Activated CD4-positive, alpha-beta memory T cell treated with anti-CD3 and anti-CD28 coated beads for 36 hours (primary cell): Measurements from ENCODE around the gene POMGNT1. TPM values are rescaled to one million over a fixed set of nuclear protein-coding genes. Genes with fewer than 3 reads are reported as not detected.

Experiments used
- CTCF ChIA-PET: fragments of 350-600 bp; sonication (Branson Sonifier 250); formaldehyde crosslinking; loops from one replicate; lab custom pipeline; 2021; ENCODE audit warnings: antibody characterized with exemption, inconsistent platforms; lab: Charles Lee
- POLR2A ChIA-PET: fragments of 350-600 bp; sonication (Branson Sonifier 250); formaldehyde crosslinking; loops from one replicate; lab custom pipeline; 2021; ENCODE audit warnings: antibody characterized with exemption; lab: Charles Lee
- DNase-seq: peaks from one replicate; pipeline ENCODE4 v3.0.0-alpha.2; 2020
- H3K27ac Mint-ChIP-seq: one replicate; pipeline ENCODE4 v1.8.0; 2021; ENCODE audit warnings: mixed read lengths
- H3K27me3 Mint-ChIP-seq: one replicate; pipeline ENCODE4 v1.8.0; 2021; ENCODE audit warnings: mixed read lengths
- H3K36me3 Mint-ChIP-seq: one replicate; pipeline ENCODE4 v1.8.0; 2021; ENCODE audit warnings: mixed read lengths
- H3K4me1 Mint-ChIP-seq: one replicate; pipeline ENCODE4 v1.8.0; 2021; ENCODE audit warnings: low read depth, mixed read lengths
- H3K4me3 Mint-ChIP-seq: one replicate; pipeline ENCODE4 v1.8.0; 2021; ENCODE audit warnings: mild to moderate bottlenecking, mixed read lengths
- H3K9me3 Mint-ChIP-seq: one replicate; pipeline ENCODE4 v1.8.0; 2021; ENCODE audit warnings: mixed read lengths
- intact Hi-C: fragments of 100-400 bp; cut with micrococcal nuclease; formaldehyde crosslinking; loops from one replicate; pipeline ENCODE4 v1.15.1; 2023
- total RNA-seq, 2 experiments: library from RNA; stranded (reverse); gene quantifications; one replicate each; pipeline ENCODE4 v1.2.3, GENCODE V29; 2021

Gene POMGNT1
- total RNA-seq, 2 experiments from 2014 or later, result 43.6 to 44.1 TPM

- CTCF ChIA-PET, result interaction anchor here (1.1 kb wide), 1 partner anchor 31 kb away, joined by 7 read pairs; no protein-coding TSS in a partner anchor
- Mint-ChIP-seq H3K36me3 (peaks cover 20% of the 10 kb centered on the region), H3K4me1 (peaks cover 8% of the 10 kb centered on the region), H3K9me3 (no peaks in the 10 kb centered on the region), H3K27ac (no peak overlapping the region), H3K4me3 (no peak overlapping the region), H3K27me3 (no peaks in the 10 kb centered on the region)
- intact Hi-C loops, result no loop called here
- POLR2A ChIA-PET, result no interaction called here
- DNase-seq, result no peak
Measured at GRCh38 chr1:46192171-46192570, 6.1 kb downstream of the POMGNT1 start.

- H3K27me3 Mint-ChIP-seq, result no peaks in the 10 kb centered on the region
- no peaks in the 10 kb centered on the region for H3K4me1 Mint-ChIP-seq
- intact Hi-C loops, result no loop called here
- CTCF ChIA-PET, result no interaction called here
- POLR2A ChIA-PET, result no interaction called here
- no peak overlapping the region for H3K27ac Mint-ChIP-seq
- no peak for DNase-seq
- H3K9me3 Mint-ChIP-seq, result no peaks in the 10 kb centered on the region
- peaks cover 16% of the 10 kb centered on the region for H3K36me3 Mint-ChIP-seq
- H3K4me3 Mint-ChIP-seq, result no peak overlapping the region
Measured at GRCh38 chr1:46191033-46191701, 7.1 kb downstream of the POMGNT1 start.

GRCh38 chr1:46190539-46190938 lies 7.7 kb downstream of the POMGNT1 start:
- ChIA-PET POLR2A (interaction anchor here (0.6 kb wide), 1 partner anchor 143 kb away, joined by 4 read pairs; no protein-coding TSS in a partner anchor), CTCF (no interaction called here)
- intact Hi-C loops, result no loop called here
- Mint-ChIP-seq H3K27me3 (no peaks in the 10 kb centered on the region), H3K4me1 (peaks cover 5% of the 10 kb centered on the region), H3K36me3 (peaks cover 13% of the 10 kb centered on the region), H3K4me3 (no peak overlapping the region), H3K27ac (no peak overlapping the region), H3K9me3 (no peaks in the 10 kb centered on the region)
- DNase-seq, result no peak

- no peak overlapping the region for H3K27ac Mint-ChIP-seq
- ChIA-PET CTCF (interaction anchor here (0.6 kb wide), 1 partner anchor 238 kb away, joined by 4 read pairs; no protein-coding TSS in a partner anchor), POLR2A (no interaction called here)
Measured at GRCh38 chr1:46188295-46189030, 9.8 kb downstream of the POMGNT1 start.

GRCh38 chr1:46187106-46187869 lies 10.9 kb downstream of the POMGNT1 start:
- POLR2A ChIA-PET, result no interaction called here
- H3K9me3 Mint-ChIP-seq, result no peaks in the 10 kb centered on the region
- H3K4me3 Mint-ChIP-seq, result no peak overlapping the region
- no peaks in the 10 kb centered on the region for H3K27me3 Mint-ChIP-seq
- CTCF ChIA-PET, result interaction anchor here (0.7 to 1.4 kb wide), 2 partner anchors 36 to 174 kb away, joined by 3 to 4 read pairs; no protein-coding TSS in a partner anchor
- H3K27ac Mint-ChIP-seq, result no peak overlapping the region
- H3K36me3 Mint-ChIP-seq, result peaks cover 11% of the 10 kb centered on the region
- no peak for DNase-seq
- intact Hi-C loops, result loop anchor here (10.0 kb wide), 1 partner anchor 502 kb away; the partner anchor contains the start of genes GPBP1L1 and TMEM69
- H3K4me1 Mint-ChIP-seq, result peaks cover 22% of the 10 kb centered on the region

More at GRCh38 chr1:46188295-46189030, 9.8 kb downstream of the POMGNT1 start:
- no peaks in the 10 kb centered on the region for H3K27me3 Mint-ChIP-seq
- no peaks in the 10 kb centered on the region for H3K9me3 Mint-ChIP-seq
- peaks cover 22% of the 10 kb centered on the region for H3K4me1 Mint-ChIP-seq
- intact Hi-C loops, result loop anchor here (10.0 kb wide), 1 partner anchor 504 kb away; the partner anchor contains the start of genes GPBP1L1 and TMEM69
- no peak for DNase-seq
- no peak overlapping the region for H3K4me3 Mint-ChIP-seq
- H3K36me3 Mint-ChIP-seq, result peaks cover 13% of the 10 kb centered on the region

GRCh38 chr1:46186076-46186475 lies 12.2 kb downstream of the POMGNT1 start:
- H3K9me3 Mint-ChIP-seq, result no peaks in the 10 kb centered on the region
- no peak overlapping the region for H3K27ac Mint-ChIP-seq

GRCh38 chr1:46184920-46185658 lies 13.1 kb downstream of the POMGNT1 start:
- no peaks in the 10 kb centered on the region for H3K9me3 Mint-ChIP-seq
- peak; percentile 87 for DNase-seq
- H3K36me3 Mint-ChIP-seq, result peaks cover 8% of the 10 kb centered on the region
- H3K4me3 Mint-ChIP-seq, result peak overlapping the region; percentile 69
- POLR2A ChIA-PET, result no interaction called here
- H3K4me1 Mint-ChIP-seq, result peaks cover 22% of the 10 kb centered on the region
- peak overlapping the region; percentile 89 for H3K27ac Mint-ChIP-seq
- no peaks in the 10 kb centered on the region for H3K27me3 Mint-ChIP-seq
- CTCF ChIA-PET, result interaction anchor here (0.6 to 6.6 kb wide), 4 partner anchors 24 to 162 kb away, joined by 3 to 67 read pairs (median 22); no protein-coding TSS in a partner anchor
- intact Hi-C loops, result loop anchor here (1.0 to 10.0 kb wide), 3 partner anchors 13 to 500 kb away; partner anchors contain the start of genes GPBP1L1, POMGNT1 and TMEM69

More at GRCh38 chr1:46186076-46186475, 12.2 kb downstream of the POMGNT1 start:
- CTCF ChIA-PET, result no interaction called here
- no peak overlapping the region for H3K4me3 Mint-ChIP-seq
- H3K27me3 Mint-ChIP-seq, result no peaks in the 10 kb centered on the region
- DNase-seq, result no peak
- POLR2A ChIA-PET, result no interaction called here
- H3K4me1 Mint-ChIP-seq, result peaks cover 22% of the 10 kb centered on the region
- H3K36me3 Mint-ChIP-seq, result peaks cover 8% of the 10 kb centered on the region
- intact Hi-C loops, result loop anchor here (10.0 kb wide), 1 partner anchor 501 kb away; the partner anchor contains the start of genes GPBP1L1 and TMEM69

GRCh38 chr1:46183926-46184557 lies 14.2 kb downstream of the POMGNT1 start:
- no peaks in the 10 kb centered on the region for H3K9me3 Mint-ChIP-seq
- no peak overlapping the region for H3K4me3 Mint-ChIP-seq
- intact Hi-C loops, result loop anchor here (2.0 to 10.0 kb wide), 2 partner anchors 39 to 499 kb away; partner anchors contain the start of genes GPBP1L1 and TMEM69
- CTCF ChIA-PET, result interaction anchor here (0.6 to 6.6 kb wide), 4 partner anchors 25 to 164 kb away, joined by 3 to 67 read pairs (median 22); no protein-coding TSS in a partner anchor
- no peak for DNase-seq
- POLR2A ChIA-PET, result no interaction called here
- H3K27ac Mint-ChIP-seq, result peak overlapping the region; percentile 89
- peaks cover 22% of the 10 kb centered on the region for H3K4me1 Mint-ChIP-seq
- peaks cover 5% of the 10 kb centered on the region for H3K36me3 Mint-ChIP-seq
- H3K27me3 Mint-ChIP-seq, result no peaks in the 10 kb centered on the region

- DNase-seq, result no peak
- Mint-ChIP-seq H3K4me3 (no peak overlapping the region), H3K36me3 (peaks cover 5% of the 10 kb centered on the region), H3K4me1 (peaks cover 22% of the 10 kb centered on the region), H3K27me3 (no peaks in the 10 kb centered on the region), H3K27ac (no peak overlapping the region), H3K9me3 (no peaks in the 10 kb centered on the region)
- intact Hi-C loops, result loop anchor here (10.0 kb wide), 1 partner anchor 498 kb away; the partner anchor contains the start of genes GPBP1L1 and TMEM69
- ChIA-PET POLR2A (no interaction called here), CTCF (interaction anchor here (1.1 to 6.6 kb wide), 4 partner anchors 41 to 164 kb away, joined by 3 to 67 read pairs (median 22); no protein-coding TSS in a partner anchor)
Measured at GRCh38 chr1:46183079-46183847, 15.0 kb downstream of the POMGNT1 start.
